Raji (cell line): ENCODE results near the gene ABRACL.

Source experiments
- POLR2A ChIP-seq: IDR thresholded peaks from 2 replicates; pipeline ENCODE4 v1.6.1; 2011; ENCODE audit warnings: low read depth, low read length, control low read depth; ENCODE audit not compliant: insufficient read depth

The ABRACL gene

DNA sequence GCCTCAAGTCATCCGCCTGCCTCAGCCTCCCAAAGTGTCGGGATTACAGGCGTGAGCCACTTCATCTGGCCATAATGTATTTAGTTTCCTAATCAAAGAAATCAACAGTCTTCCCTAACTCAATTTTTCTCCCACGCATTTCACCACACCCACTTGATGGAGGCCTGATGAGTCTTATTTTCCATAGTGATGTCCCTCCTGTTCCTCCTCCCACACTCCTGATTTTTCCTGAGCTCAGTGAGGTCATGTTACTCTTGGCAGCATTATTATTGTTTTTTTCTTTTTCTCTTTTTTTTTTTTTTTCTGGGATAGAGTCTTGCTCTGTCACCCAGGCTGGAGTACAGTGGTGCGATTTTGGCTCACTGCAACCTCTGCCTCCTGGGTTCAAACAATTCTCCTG is 8.9 kb downstream of the ABRACL start:
- no peak for TF ChIP-seq POLR2A

DNA sequence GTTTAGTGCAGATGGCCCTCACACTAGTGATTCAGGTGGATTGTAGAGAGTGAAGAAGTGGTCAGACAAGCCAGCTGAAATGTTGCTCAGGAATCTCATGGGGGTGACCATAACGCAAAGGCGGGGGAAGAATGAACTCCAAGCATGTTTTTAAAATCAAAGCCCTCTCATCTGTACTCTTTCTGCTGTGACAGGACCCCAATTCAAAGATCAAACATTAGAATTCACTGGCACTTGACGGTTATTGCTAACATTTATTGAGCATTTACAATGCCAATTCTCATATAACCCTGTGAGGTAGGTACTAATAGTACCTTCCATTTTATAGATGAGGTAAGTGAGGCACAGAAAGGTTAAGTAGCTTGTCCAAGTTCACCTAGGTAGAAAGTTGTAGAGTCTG is 15.7 kb downstream of the ABRACL start:
- TF ChIP-seq POLR2A = no peak

DNA sequence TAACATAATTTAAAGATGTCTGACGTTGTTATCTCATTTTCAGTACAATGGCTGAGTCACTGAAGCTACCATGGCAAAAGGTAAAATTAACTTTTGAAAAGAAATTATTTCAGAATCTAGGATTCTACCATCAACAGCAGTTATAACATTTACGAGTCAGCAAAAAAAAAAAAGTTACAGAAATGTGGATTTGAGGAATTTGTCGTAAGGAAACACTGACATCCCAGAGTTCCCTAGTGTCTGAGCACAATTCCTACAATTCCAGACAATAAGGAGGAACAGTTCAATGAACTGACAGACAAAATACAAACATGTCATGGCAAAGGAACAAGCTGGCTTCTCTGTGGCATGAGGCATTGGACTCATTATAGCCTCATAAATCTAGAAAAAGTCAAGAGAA is 19.1 kb downstream of the ABRACL start:
- TF ChIP-seq POLR2A = no peak

DNA sequence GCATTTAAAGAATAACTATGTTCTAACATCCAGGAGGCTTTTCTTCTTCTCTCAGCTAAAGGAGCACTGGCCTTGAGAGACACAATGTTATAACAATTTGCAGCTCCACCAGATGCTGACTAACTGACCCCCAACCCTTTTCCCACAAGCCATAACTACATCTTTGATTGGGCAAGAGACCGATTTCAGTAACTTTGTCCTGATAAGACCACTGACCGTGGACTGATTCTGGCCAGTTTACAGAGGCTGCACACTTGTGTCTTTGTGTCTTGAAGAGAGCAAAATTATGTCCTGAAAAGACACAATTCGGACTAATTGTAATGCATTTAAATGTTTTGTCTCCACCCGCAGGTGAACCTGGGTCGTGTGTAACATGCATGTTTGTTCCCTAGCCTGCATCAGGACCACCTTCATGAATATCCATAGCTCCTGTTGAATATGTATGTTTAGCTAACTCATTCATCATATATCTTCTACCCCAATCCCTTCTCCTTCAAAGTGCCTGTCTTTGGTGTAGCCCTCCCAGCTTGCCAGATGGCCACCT is 22.3 kb downstream of the ABRACL start:
- no peak for TF ChIP-seq POLR2A

DNA sequence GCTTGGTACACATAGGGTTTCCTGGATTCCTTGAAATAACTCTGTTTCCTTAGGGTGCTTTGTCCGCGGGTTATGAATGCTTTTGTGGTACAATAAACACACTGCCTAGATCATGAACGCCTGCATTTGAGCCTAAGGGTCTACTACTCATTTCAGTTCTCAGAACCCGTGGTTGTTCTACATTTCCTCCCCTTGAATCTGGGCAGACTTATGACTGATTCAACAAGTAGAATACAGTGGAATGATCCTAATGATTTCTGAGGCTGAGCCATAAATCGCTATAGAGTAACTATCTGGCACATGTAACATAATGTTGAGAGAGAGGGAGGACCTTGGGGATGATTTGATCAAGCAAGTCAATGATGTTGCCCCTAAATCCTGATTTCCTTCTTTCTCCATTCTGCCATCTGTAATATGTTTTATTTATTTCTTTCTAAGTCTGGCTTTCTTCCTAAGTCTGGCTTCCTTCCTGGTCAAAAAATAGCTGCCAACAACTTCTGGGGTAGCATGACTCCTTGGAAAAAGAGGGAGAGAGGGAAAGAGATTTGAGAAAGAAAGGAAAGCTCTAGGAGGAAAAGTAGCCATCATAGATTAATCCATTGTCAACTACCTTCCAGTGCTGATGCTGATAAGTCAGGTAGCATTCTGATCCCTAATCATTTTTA is 23.0 kb downstream of the ABRACL start:
- no peak for TF ChIP-seq POLR2A

DNA sequence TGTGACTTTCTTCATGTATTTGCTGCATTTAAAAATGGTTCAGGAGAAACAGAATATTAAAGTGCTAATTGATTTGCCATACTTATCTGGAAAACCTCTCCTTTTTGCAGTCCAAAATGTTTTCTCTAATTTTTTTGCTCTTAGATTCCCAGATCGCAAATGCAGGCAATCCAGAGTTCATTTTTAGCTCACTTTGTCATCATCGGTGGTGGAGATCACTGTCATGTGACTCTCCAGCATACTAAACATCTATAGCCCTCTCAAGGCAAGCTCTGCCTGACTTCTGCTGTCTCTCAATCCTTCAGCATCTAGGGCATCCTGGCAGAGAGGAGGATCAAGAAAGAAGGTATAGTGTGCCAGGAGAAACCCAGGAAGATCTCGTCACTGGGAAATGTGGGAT is 24.8 kb downstream of the ABRACL start:
- no peak for TF ChIP-seq POLR2A

DNA sequence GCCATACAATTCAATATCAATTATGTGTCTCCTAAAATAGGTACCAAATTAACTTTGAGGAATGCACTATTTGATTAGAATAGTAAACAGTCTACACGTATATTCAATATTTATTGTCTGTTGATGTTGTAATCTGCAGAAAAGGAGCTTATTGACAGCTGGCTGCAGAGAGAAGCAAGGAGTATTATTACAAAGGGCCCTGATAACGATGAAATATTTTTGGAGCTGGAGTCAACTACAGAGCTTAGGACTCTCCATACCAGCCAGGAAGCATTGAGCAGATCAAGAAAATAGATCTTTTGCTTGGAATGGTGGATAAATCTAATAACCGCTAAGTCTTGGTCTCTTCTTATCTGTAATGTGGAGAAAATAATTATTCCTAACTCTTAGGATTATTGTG is 25.5 kb downstream of the ABRACL start:
- TF ChIP-seq POLR2A = no peak

DNA sequence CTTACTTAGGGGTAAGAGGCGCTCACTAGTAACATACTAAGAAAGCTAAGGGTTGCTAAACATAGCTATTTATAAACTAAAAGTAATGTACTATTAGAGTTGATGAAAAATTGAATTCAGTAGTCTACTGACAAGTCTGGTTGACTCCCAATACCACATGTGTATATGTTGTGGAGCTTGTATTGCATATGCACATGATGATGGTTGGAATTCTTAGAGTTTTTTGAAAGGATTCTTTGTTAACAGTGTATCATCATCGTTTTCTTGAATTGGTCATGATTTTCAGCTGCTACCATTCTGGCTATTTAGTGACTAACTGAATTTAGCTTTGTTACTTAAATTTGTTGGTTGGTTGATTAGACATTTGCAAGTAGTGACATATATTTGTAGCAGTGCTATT is 27.2 kb downstream of the ABRACL start:
- no peak for TF ChIP-seq POLR2A

DNA sequence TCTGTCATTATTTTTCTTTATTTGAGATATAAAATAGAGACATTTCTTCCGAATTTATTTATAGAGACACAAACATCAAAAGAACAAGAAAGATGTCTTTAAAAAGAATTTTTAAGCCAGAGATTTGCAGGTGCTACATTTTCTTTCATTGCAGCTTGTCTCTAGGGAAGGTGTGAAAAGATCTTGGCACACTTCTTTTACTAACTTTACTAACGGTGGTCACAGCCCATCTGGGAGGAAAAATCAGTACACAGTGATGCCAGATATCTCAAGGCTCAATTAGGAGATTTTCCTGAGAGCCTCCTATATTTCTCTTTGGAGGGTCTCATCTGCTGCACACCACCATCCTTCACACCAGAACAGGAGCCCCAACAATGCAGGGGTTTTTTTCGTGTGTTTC is 29.5 kb downstream of the ABRACL start:
- TF ChIP-seq POLR2A = no peak

DNA sequence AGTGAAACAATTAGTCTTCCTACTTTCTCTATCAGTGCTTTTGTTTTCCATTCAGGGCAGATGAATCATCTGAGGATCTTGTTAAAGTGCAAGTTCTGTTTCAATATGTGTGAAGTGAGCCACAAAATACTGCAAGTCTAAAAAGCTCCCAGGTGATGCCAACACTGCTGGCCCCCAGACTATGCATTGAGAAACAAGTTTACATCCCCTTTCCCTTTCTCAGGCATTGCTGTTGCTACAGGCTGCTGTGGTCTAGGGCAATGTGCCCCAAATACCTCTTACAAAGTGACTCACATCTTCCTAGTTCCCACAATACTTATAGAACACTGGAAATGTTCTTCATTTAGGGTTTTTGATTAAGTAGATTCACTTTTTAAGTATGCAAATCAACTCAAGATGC is 31.8 kb downstream of the ABRACL start:
- no peak for TF ChIP-seq POLR2A

DNA sequence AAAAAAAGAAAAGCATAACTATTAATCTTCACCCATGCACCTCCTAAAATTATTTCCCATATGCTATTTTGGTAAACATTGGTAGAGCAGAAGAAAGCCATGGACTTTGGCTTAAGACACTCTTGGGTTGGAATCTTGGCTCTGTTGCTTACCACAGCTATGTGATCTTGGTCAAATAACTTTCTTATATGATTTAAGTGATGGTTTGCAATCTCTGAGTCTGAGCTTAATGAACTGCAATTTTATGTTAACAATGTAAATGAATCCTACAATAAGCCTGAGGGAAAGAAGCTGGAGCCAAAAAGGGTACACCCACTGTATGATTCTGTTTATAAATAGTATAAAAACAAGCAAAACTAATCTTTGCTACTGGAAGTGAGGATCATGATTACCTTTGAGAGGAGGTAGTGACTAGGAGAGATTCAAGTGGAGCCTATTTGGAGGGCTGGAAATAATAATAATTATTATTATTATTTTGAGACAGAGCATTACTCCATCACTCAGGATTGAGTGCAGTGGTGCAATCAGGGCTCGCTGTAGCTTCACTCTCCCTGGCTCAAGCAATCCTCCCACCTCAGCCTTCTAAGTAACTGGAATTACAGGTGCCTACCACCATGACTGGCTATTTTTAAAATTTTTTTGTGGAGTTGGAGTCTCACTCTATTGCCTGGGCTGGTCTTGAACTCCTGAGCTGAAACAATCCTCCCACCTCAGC is 34.5 kb downstream of the ABRACL start:
- no peak for TF ChIP-seq POLR2A

DNA sequence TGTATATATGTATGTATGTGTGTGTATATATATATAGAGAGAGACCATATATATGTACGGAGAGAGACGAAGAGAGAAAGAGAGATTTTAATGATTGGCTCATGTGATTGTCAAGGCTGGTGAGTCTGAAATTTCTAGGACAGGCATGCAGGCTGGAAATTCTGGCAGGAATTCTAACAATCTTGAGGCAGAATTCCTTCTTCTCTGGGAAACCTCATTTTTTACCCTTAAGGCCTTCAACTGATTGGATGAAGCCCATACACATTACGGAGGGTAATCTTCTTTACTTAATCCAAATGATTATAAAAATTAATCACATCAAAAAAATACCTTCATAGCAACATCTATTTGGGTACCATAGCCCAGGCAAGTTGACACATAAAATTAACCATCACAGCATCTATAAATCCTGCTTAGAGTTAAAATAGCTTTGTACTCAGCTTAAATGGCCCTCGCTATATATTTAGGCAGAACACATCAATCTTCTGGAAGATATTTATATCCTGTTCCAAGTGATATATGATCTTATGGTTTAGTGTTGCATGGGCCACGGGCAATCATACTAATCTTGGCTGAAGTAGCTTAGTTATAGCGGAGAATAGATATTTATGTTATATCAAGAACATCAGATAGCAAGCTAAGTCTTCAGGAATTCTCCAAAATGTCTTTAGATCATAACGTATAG is 36.6 kb downstream of the ABRACL start:
- no peak for TF ChIP-seq POLR2A

DNA sequence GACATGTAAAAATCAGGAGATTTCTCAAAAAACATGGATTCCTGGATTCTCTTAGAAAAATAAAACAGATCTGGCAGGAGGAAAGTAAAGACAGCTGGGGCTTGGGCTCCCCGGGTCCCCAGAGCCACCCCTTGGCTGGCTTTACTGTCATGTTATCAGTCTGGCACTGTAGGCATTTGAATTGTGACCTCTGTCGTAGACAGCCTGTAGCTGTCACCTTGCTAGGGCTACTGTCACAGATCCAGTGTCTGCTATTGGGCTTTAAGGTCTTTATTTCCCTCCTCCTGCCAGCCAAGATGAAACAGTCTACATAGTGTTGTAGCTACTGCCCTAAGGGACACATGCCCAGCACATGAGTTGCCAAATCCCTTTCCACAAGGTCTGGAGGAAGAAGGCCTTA is 37.5 kb downstream of the ABRACL start:
- no peak for TF ChIP-seq POLR2A

DNA sequence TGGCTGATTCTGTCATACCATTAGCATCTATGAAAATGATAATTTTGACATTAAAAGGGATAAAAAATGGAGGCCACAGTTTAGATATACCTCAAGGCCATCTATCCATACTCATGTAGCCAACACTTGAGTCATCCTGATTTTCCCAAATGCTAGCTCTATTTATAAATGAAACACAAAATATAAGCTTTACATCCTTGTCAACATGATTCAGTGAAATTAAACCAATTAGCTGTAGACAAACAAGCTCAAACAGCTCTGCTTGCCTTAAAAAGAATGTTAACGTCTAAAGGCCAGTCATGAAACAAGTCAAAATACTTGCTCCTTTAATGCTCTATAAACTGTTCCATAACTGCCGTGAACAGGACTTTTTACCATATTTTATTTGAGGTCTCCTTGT is 40.3 kb downstream of the ABRACL start:
- no peak for TF ChIP-seq POLR2A

DNA sequence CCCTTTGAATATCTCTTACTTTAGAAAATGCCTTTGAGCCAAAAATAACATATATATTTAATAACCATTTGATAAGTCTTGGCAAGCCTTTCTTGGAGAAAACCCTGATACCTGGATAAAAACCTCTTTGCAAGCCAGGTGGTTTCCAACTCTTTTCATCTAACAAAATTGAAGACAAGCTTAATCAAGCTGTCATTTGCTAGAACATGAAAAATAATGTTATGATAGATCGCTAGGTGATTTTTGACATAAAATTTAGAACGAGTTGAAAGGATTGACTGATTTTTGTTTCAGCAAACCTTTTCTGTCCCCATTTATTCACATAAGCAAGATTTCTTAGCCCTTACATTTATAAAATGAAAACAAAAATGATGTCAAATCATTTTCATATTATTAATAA is 44.6 kb downstream of the ABRACL start:
- TF ChIP-seq POLR2A = no peak

DNA sequence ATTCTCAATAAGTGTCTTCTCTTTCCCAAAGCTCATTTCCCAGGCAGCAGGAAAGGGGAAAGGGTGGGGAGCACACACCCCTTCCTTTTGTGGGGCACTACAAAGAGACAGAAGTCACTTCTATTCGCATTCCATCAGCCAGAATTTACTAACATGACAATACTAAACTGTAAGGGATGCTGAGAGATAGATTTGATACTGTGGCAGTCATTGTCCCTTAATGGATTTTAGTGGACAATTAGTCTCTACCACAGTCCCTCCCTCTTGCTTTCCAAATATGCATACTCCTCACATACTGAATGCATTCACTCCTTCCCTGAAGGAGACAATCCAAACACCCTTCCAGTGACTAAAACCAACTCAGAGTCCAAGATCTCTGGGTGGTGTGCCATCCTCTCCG is 50.5 kb downstream of the ABRACL start:
- TF ChIP-seq POLR2A = no peak
